HEK293 (cell line): Measurements from ENCODE around the gene ANKRD28.

Source experiments
- CTCF ChIA-PET: fragments of 350-600 bp; formaldehyde crosslinking; extraction: SDS; loops from one replicate; lab custom pipeline; 2021; ENCODE audit warnings: antibody characterized with exemption; lab: Yijun Ruan, JAX
- POLR2A ChIA-PET: fragments of 300-600 bp; formaldehyde crosslinking; extraction: SDS; loops from one replicate; lab custom pipeline; 2020; ENCODE audit warnings: antibody characterized with exemption, inconsistent platforms; lab: Yijun Ruan, JAX
- H3K27ac ChIP-seq: fragments of 200-500 bp; sonication (Bioruptor generic); 2 replicates; pipeline ENCODE4 v1.5.1; 2014; ENCODE audit warnings: low read depth, low read length, control low read depth, inconsistent platforms; ENCODE audit errors: extremely low read depth
- H3K36me3 ChIP-seq, 2 experiments: fragments of 200-500 bp in 1 of 2; sonication (Bioruptor generic) in 1 of 2; 1 replicate in 1 of 2; 2 replicates in 1 of 2; pipeline ENCODE4 v1.5.1; 2014 to 2017; ENCODE audit warnings: inconsistent platforms in 2 of 2, low read length in 2 of 2; ENCODE audit not compliant: control insufficient read depth in 2 of 2, insufficient read depth in 1 of 2
- H3K4me1 ChIP-seq: fragments of 200-500 bp; sonication (Bioruptor generic); 2 replicates; pipeline ENCODE4 v1.5.1; 2014; ENCODE audit warnings: mild to moderate bottlenecking, low read length, inconsistent platforms; ENCODE audit not compliant: control insufficient read depth, insufficient read depth
- H3K4me3 ChIP-seq: 2 replicates; pipeline ENCODE4 v1.5.1; 2011; ENCODE audit warnings: low read depth, mild to moderate bottlenecking, control low read depth, low read length, moderate library complexity
- H3K9me3 ChIP-seq: fragments of 200-500 bp; sonication (Bioruptor generic); 2 replicates; pipeline ENCODE4 v1.5.1; 2014; ENCODE audit warnings: low read depth, low read length, inconsistent platforms; ENCODE audit not compliant: control insufficient read depth, insufficient read depth
- EGR2 ChIP-seq: fragments of 450-650 bp; formaldehyde crosslinking; IDR thresholded peaks from 2 replicates; pipeline ENCODE4 v1.5.1; 2016; ENCODE audit warnings: low read depth, missing biosample characterization, missing genetic modification characterization
- GLIS1 ChIP-seq: fragments of 450-650 bp; formaldehyde crosslinking; IDR thresholded peaks from 2 replicates; pipeline ENCODE4 v1.5.1; 2016; ENCODE audit warnings: missing biosample characterization, missing genetic modification characterization
- HOXD13 ChIP-seq: sonication (generic); formaldehyde crosslinking; IDR thresholded peaks from 2 replicates; pipeline ENCODE4 v1.8.0; 2022; ENCODE audit warnings: missing genetic modification reagents, borderline replicate concordance
- SALL2 ChIP-seq: fragments of 450-650 bp; formaldehyde crosslinking; IDR thresholded peaks from 2 replicates; pipeline ENCODE4 v1.5.0; 2017; ENCODE audit warnings: missing biosample characterization, mild to moderate bottlenecking, missing genetic modification characterization, borderline replicate concordance
- SCRT2 ChIP-seq: fragments of 450-650 bp; formaldehyde crosslinking; IDR thresholded peaks from 2 replicates; pipeline ENCODE4 v1.5.1; 2016; ENCODE audit warnings: missing biosample characterization, missing genetic modification characterization
- TCF7L2 ChIP-seq: IDR thresholded peaks from 2 replicates; pipeline ENCODE4 v1.6.1; 2011; ENCODE audit warnings: low read depth, mild to moderate bottlenecking, inconsistent platforms, low read length, moderate library complexity, borderline replicate concordance
- ZBTB1 ChIP-seq: fragments of 450-650 bp; formaldehyde crosslinking; IDR thresholded peaks from 2 replicates; pipeline ENCODE4 v1.5.1; 2016; ENCODE audit warnings: missing biosample characterization, missing genetic modification characterization
- ZNF16 ChIP-seq: fragments of 450-650 bp; formaldehyde crosslinking; IDR thresholded peaks from 2 replicates; pipeline ENCODE4 v1.5.1; 2016; ENCODE audit warnings: low read depth, missing biosample characterization, missing genetic modification characterization
- ZNF174 ChIP-seq: fragments of 450-650 bp; formaldehyde crosslinking; IDR thresholded peaks from 2 replicates; pipeline ENCODE4 v1.5.0; 2017; ENCODE audit warnings: missing biosample characterization, mild to moderate bottlenecking, missing genetic modification characterization
- ZNF302 ChIP-seq: fragments of 450-650 bp; formaldehyde crosslinking; IDR thresholded peaks from 2 replicates; pipeline ENCODE4 v1.5.1; 2016; ENCODE audit warnings: missing biosample characterization, missing genetic modification characterization, low read depth
- ZNF335 ChIP-seq: fragments of 450-650 bp; formaldehyde crosslinking; conservative IDR thresholded peaks from 2 replicates; pipeline ENCODE4 v1.5.1; 2016; ENCODE audit warnings: missing biosample characterization, missing genetic modification characterization
- ZNF350 ChIP-seq: fragments of 450-650 bp; formaldehyde crosslinking; IDR thresholded peaks from 2 replicates; pipeline ENCODE4 v1.5.0; 2017; ENCODE audit warnings: missing biosample characterization, mild to moderate bottlenecking, missing genetic modification characterization
- ZNF394 ChIP-seq: fragments of 450-650 bp; formaldehyde crosslinking; IDR thresholded peaks from 2 replicates; pipeline ENCODE4 v1.5.1; 2016; ENCODE audit warnings: missing biosample characterization, missing genetic modification characterization, mild to moderate bottlenecking, moderate library complexity, borderline replicate concordance
- ZNF48 ChIP-seq: fragments of 450-650 bp; formaldehyde crosslinking; IDR thresholded peaks from 2 replicates; pipeline ENCODE4 v1.5.1; 2016; ENCODE audit warnings: missing biosample characterization, missing genetic modification characterization
- ZNF521 ChIP-seq: fragments of 450-650 bp; formaldehyde crosslinking; IDR thresholded peaks from 2 replicates; pipeline ENCODE4 v1.5.1; 2017; ENCODE audit warnings: missing biosample characterization, mild to moderate bottlenecking, missing genetic modification characterization
- ZNF530 ChIP-seq: fragments of 450-650 bp; formaldehyde crosslinking; IDR thresholded peaks from 2 replicates; pipeline ENCODE4 v1.5.1; 2016; ENCODE audit warnings: low read depth, missing biosample characterization, missing genetic modification characterization
- ZNF549 ChIP-seq: fragments of 450-650 bp; IDR thresholded peaks from 2 replicates; pipeline ENCODE4 v1.5.1; 2018; ENCODE audit warnings: missing biosample characterization, missing genetic modification characterization, mild to moderate bottlenecking, inconsistent platforms, moderate library complexity
- ZNF654 ChIP-seq: fragments of 450-650 bp; formaldehyde crosslinking; IDR thresholded peaks from 2 replicates; pipeline ENCODE4 v1.5.1; 2016; ENCODE audit warnings: low read depth, missing biosample characterization, missing genetic modification characterization
- ZNF670 ChIP-seq: fragments of 450-650 bp; formaldehyde crosslinking; IDR thresholded peaks from 2 replicates; pipeline ENCODE4 v1.5.1; 2016; ENCODE audit warnings: missing biosample characterization, missing genetic modification characterization, low read depth
- ZNF768 ChIP-seq: fragments of 450-650 bp; formaldehyde crosslinking; IDR thresholded peaks from 2 replicates; pipeline ENCODE4 v1.5.1; 2018; ENCODE audit warnings: missing biosample characterization, mild to moderate bottlenecking, missing genetic modification characterization
- TF ChIP-seq, protein P1 (sequence below): fragments of 450-650 bp; formaldehyde crosslinking; IDR thresholded peaks from 2 replicates; pipeline ENCODE4 v1.5.1; 2017; ENCODE audit warnings: missing biosample characterization, missing genetic modification characterization
- TF ChIP-seq, protein P2 (sequence below): sonication (generic); formaldehyde crosslinking; IDR thresholded peaks from 2 replicates; pipeline ENCODE4 v1.8.1; 2022; ENCODE audit warnings: mild to moderate bottlenecking, moderate library complexity, missing genetic modification reagents
- TF ChIP-seq, protein P3 (sequence below): fragments of 450-650 bp; formaldehyde crosslinking; IDR thresholded peaks from 2 replicates; pipeline ENCODE4 v1.5.1; 2017; ENCODE audit warnings: missing biosample characterization, mild to moderate bottlenecking, missing genetic modification characterization, moderate library complexity
- TF ChIP-seq, protein P4 (sequence below): fragments of 450-650 bp; formaldehyde crosslinking; IDR thresholded peaks from 2 replicates; pipeline ENCODE4 v1.5.1; 2016; ENCODE audit warnings: missing biosample characterization, missing genetic modification characterization
- TF ChIP-seq, protein P5 (sequence below): fragments of 450-650 bp; formaldehyde crosslinking; IDR thresholded peaks from 2 replicates; pipeline ENCODE4 v1.5.1; 2017; ENCODE audit warnings: missing biosample characterization, missing genetic modification characterization

Gene ANKRD28

DNA sequence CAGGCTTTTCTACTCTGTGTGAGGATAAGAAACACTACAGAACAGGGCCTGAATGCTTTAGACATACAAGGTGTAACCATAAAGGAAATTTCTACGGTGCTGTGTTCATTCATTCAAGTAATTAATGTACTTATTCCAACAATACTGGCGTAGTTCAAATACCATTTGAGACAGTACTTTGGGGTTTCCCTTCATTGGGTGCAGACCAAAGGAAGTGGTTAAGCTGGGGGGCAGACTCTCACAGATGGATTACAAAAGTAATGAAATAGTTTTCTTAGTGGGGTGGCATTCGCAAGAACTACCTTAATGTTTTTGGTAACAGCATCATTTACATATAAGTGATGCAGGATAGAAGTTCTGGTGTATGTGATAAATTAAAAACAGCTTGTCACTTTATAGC lies 130.3 kb downstream of the ANKRD28 start:
- POLR2A ChIA-PET = no interaction called here
- TF ChIP-seq ZNF350 = no peak
- TF ChIP-seq, protein P1, sequence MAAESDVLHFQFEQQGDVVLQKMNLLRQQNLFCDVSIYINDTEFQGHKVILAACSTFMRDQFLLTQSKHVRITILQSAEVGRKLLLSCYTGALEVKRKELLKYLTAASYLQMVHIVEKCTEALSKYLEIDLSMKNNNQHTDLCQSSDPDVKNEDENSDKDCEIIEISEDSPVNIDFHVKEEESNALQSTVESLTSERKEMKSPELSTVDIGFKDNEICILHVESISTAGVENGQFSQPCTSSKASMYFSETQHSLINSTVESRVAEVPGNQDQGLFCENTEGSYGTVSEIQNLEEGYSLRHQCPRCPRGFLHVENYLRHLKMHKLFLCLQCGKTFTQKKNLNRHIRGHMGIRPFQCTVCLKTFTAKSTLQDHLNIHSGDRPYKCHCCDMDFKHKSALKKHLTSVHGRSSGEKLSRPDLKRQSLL (tag by site-specific recombination) = no peak
- TF ChIP-seq ZNF174 (tag by site-specific recombination) = no peak
- no peak for TF ChIP-seq ZNF670 (tag by site-specific recombination)
- no peak for TF ChIP-seq ZNF16 (tag by site-specific recombination)
- TF ChIP-seq HOXD13 = no peak
- TF ChIP-seq ZNF530 (tag by site-specific recombination) = no peak
- TF ChIP-seq ZNF48 = no peak
- no peak overlapping the region for H3K4me3 ChIP-seq
- CTCF ChIA-PET = no interaction called here
- H3K27ac ChIP-seq = no peak overlapping the region
- H3K9me3 ChIP-seq = no peaks in the 10 kb centered on the region
- H3K4me1 ChIP-seq = no peaks in the 10 kb centered on the region
- H3K36me3 ChIP-seq = peaks cover 0 to 33% of the 10 kb centered on the region in 2 experiments; a peak in 2 of 3 replicates

DNA sequence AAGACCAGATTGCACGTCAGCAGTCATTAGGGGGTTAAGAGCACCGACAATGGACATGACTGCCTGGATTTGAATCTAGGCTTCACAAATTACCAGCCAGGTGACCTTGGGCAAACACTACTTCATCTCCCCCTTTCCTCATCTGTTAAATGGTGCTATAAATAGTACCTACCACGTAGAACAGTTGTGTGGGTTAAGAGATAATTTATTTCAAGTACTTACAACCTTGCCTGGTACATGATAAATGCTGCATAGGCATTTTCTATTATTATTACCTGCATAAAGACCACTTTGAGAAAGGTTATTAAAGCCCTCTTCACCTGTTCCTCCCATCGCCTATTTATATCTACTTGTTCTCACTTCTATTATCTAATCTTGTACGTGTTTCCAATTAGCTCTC lies 131.5 kb downstream of the ANKRD28 start:
- no peak overlapping the region for H3K4me3 ChIP-seq
- CTCF ChIA-PET = interaction anchor here (0.6 kb wide), 1 partner anchor 42 kb away, joined by 3 read pairs; no protein-coding TSS in a partner anchor
- no peak for TF ChIP-seq ZNF521 (tag by site-specific recombination)
- TF ChIP-seq ZNF335 (tag by site-specific recombination) = no peak
- TF ChIP-seq, protein P2, sequence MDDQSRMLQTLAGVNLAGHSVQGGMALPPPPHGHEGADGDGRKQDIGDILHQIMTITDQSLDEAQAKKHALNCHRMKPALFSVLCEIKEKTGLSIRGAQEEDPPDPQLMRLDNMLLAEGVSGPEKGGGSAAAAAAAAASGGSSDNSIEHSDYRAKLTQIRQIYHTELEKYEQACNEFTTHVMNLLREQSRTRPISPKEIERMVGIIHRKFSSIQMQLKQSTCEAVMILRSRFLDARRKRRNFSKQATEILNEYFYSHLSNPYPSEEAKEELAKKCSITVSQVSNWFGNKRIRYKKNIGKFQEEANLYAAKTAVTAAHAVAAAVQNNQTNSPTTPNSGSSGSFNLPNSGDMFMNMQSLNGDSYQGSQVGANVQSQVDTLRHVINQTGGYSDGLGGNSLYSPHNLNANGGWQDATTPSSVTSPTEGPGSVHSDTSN (CRISPR knock-in tag) = no peak
- no peak for TF ChIP-seq ZNF654 (tag by site-specific recombination)
- TF ChIP-seq ZNF302 = no peak
- no peak for TF ChIP-seq EGR2 (tag by site-specific recombination)
- TF ChIP-seq, all 188 proteins: peak for 0
- Histone ChIP-seq H3K27ac (no peak overlapping the region), H3K4me1 (no peaks in the 10 kb centered on the region), H3K9me3 (no peaks in the 10 kb centered on the region), H3K36me3 (peaks cover 0 to 25% of the 10 kb centered on the region in 2 experiments; a peak in 2 of 3 replicates)
- POLR2A ChIA-PET = no interaction called here

DNA sequence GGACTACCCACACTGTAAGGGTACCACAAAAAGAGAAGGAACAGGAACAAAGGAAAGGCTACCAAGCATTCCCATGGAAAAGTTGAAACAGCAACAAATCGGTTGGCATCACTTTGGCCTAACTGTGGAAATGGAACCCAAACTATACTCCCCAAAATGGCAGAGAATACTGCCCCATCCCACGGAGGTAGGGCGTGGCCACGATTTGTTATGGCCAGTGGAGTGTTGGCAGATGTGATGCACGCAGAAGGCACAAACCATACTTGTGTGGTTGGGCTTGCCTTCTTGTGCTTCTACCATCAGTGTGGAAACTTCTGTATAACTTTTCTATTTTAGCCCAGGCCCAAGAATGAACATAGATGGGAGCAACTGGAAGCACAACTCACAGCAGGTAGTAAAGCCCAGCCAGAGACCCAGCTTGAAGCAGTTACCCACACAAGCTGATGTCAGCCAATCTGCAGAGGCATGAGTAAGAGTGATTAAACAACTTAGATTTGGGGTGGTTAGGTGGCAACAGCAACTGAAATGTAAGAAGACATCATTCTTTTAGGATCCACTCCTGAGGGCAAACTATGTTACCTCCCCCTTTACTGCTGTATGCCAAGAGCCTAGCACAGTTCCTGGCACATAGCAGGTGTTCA lies 132.1 kb downstream of the ANKRD28 start:
- H3K9me3 ChIP-seq = no peaks in the 10 kb centered on the region
- H3K4me3 ChIP-seq = no peak overlapping the region
- peaks cover 0 to 19% of the 10 kb centered on the region in 2 experiments; a peak in 1 of 3 replicates for H3K36me3 ChIP-seq
- H3K27ac ChIP-seq = no peak overlapping the region
- POLR2A ChIA-PET = no interaction called here
- H3K4me1 ChIP-seq = no peaks in the 10 kb centered on the region
- CTCF ChIA-PET = interaction anchor here (0.6 kb wide), 1 partner anchor 41 kb away, joined by 3 read pairs; no protein-coding TSS in a partner anchor
- TF ChIP-seq, protein P3, sequence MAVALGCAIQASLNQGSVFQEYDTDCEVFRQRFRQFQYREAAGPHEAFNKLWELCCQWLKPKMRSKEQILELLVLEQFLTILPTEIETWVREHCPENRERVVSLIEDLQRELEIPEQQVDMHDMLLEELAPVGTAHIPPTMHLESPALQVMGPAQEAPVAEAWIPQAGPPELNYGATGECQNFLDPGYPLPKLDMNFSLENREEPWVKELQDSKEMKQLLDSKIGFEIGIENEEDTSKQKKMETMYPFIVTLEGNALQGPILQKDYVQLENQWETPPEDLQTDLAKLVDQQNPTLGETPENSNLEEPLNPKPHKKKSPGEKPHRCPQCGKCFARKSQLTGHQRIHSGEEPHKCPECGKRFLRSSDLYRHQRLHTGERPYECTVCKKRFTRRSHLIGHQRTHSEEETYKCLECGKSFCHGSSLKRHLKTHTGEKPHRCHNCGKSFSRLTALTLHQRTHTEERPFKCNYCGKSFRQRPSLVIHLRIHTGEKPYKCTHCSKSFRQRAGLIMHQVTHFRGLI (tag by site-specific recombination) = peak; percentile 88
- TF ChIP-seq SCRT2 (tag by site-specific recombination) = peak; percentile 59; the same call in 1 of the 2 replicates
- TF ChIP-seq ZBTB1 (tag by site-specific recombination) = no peak
- TF ChIP-seq ZNF335 (tag by site-specific recombination) = no peak
- no peak for TF ChIP-seq ZNF768 (tag by site-specific recombination)
- TF ChIP-seq, protein P4, sequence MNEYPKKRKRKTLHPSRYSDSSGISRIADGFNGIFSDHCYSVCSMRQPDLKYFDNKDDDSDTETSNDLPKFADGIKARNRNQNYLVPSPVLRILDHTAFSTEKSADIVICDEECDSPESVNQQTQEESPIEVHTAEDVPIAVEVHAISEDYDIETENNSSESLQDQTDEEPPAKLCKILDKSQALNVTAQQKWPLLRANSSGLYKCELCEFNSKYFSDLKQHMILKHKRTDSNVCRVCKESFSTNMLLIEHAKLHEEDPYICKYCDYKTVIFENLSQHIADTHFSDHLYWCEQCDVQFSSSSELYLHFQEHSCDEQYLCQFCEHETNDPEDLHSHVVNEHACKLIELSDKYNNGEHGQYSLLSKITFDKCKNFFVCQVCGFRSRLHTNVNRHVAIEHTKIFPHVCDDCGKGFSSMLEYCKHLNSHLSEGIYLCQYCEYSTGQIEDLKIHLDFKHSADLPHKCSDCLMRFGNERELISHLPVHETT (tag by site-specific recombination) = no peak
- no peak for TF ChIP-seq GLIS1
- no peak for TF ChIP-seq TCF7L2
- TF ChIP-seq, protein P5, sequence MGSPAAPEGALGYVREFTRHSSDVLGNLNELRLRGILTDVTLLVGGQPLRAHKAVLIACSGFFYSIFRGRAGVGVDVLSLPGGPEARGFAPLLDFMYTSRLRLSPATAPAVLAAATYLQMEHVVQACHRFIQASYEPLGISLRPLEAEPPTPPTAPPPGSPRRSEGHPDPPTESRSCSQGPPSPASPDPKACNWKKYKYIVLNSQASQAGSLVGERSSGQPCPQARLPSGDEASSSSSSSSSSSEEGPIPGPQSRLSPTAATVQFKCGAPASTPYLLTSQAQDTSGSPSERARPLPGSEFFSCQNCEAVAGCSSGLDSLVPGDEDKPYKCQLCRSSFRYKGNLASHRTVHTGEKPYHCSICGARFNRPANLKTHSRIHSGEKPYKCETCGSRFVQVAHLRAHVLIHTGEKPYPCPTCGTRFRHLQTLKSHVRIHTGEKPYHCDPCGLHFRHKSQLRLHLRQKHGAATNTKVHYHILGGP (tag by site-specific recombination) = no peak
- no peak for TF ChIP-seq ZNF394 (tag by site-specific recombination)
- TF ChIP-seq ZNF549 = no peak
- no peak for TF ChIP-seq SALL2 (tag by site-specific recombination)
